HepG2 (cell line): ENCODE measurements around the gene PCSK1. TPM values are rescaled to one million over a fixed set of nuclear protein-coding genes. Genes with fewer than 3 reads are reported as not detected.

Experiments
- ATAD3A ChIP-seq: sonication (generic); formaldehyde crosslinking; IDR thresholded peaks from 2 replicates; pipeline ENCODE4 v1.4.0; 2020; ENCODE audit warnings: missing genetic modification reagents
- BCL6 ChIP-seq: IDR thresholded peaks from 2 replicates; pipeline ENCODE4 v1.6.1; 2016; ENCODE audit warnings: missing genetic modification reagents, missing compliant biosample characterization
- FOXJ3 ChIP-seq: sonication (generic); formaldehyde crosslinking; IDR thresholded peaks from 2 replicates; pipeline ENCODE4 v1.4.0; 2020; ENCODE audit warnings: missing genetic modification reagents, mild to moderate bottlenecking, borderline replicate concordance
- PHF20 ChIP-seq: sonication (generic); formaldehyde crosslinking; IDR thresholded peaks from 2 replicates; pipeline ENCODE4 v1.5.0; 2020; ENCODE audit warnings: mild to moderate bottlenecking, missing genetic modification reagents
- TSC22D2 ChIP-seq: sonication (generic); formaldehyde crosslinking; IDR thresholded peaks from 2 replicates; pipeline ENCODE4 v1.5.1; 2020; ENCODE audit warnings: missing genetic modification reagents, mild to moderate bottlenecking, borderline replicate concordance
- WIZ ChIP-seq: sonication (generic); formaldehyde crosslinking; IDR thresholded peaks from 2 replicates; pipeline ENCODE4 v1.5.1; 2020; ENCODE audit warnings: mild to moderate bottlenecking, missing genetic modification reagents
- XRCC5 ChIP-seq: fragments of 200-400 bp; formaldehyde crosslinking; optimal IDR thresholded peaks from 2 replicates; pipeline ENCODE3; 2017; ENCODE audit warnings: mild to moderate bottlenecking, low read length
- ZBTB43 ChIP-seq: sonication (generic); formaldehyde crosslinking; conservative IDR thresholded peaks from 2 replicates; pipeline ENCODE4 v1.4.0; 2020; ENCODE audit warnings: missing genetic modification reagents
- ZNF382 ChIP-seq: sonication (generic); formaldehyde crosslinking; IDR thresholded peaks from 2 replicates; pipeline ENCODE4 v1.5.0; 2020; ENCODE audit warnings: missing genetic modification reagents, mild to moderate bottlenecking, borderline replicate concordance
- ZNF660 ChIP-seq: sonication (generic); formaldehyde crosslinking; IDR thresholded peaks from 2 replicates; pipeline ENCODE4 v1.5.1; 2020; ENCODE audit warnings: mild to moderate bottlenecking, low read depth, missing genetic modification reagents, borderline replicate concordance
- ZNF766 ChIP-seq: sonication (generic); formaldehyde crosslinking; IDR thresholded peaks from 2 replicates; pipeline ENCODE4 v1.5.0; 2020; ENCODE audit warnings: missing genetic modification reagents, borderline replicate concordance
- ZNF773 ChIP-seq: sonication (generic); formaldehyde crosslinking; IDR thresholded peaks from 2 replicates; pipeline ENCODE4 v1.4.0; 2020; ENCODE audit warnings: missing genetic modification reagents, borderline replicate concordance
- ZNF777 ChIP-seq: sonication (generic); formaldehyde crosslinking; IDR thresholded peaks from 2 replicates; pipeline ENCODE4 v1.4.0; 2020; ENCODE audit warnings: missing genetic modification reagents
- polyA plus RNA-seq, 8 experiments: library from polyadenylated mRNA; depleted of rRNA in 3 of 8; stranded (reverse) in 7 of 8; unstranded in 1 of 8; fragments of >200 nt; fragmentation: Illumina TruSeq in 4 of 8; extraction: Trizol in 4 of 8; gene quantifications; 2 replicates each; pipeline versions ENCODE4 v1.2.1 to v1.2.3, GENCODE V29; 2011 to 2016; ENCODE audit warnings: low read depth in 4 of 8, missing spikeins in 1 of 8, mixed read lengths in 1 of 8; ENCODE audit not compliant: insufficient read depth in 1 of 8
- total RNA-seq, 5 experiments: library from RNA; depleted of rRNA; stranded (reverse); fragments of >200 nt; fragmentation: Illumina TruSeq; extraction: Trizol; gene quantifications; 2 replicates each; pipeline ENCODE4 v1.2.3, GENCODE V29; 2016; ENCODE audit warnings: low read depth in 1 of 5
- TF ChIP-seq, protein P1 (sequence below): sonication (generic); formaldehyde crosslinking; IDR thresholded peaks from 2 replicates; pipeline ENCODE4 v1.4.0; 2020; ENCODE audit warnings: mild to moderate bottlenecking, missing genetic modification reagents
- TF ChIP-seq, protein P2 (sequence below): sonication (generic); formaldehyde crosslinking; IDR thresholded peaks from 2 replicates; pipeline ENCODE4 v1.5.0; 2020; ENCODE audit warnings: missing genetic modification reagents
- TF ChIP-seq, protein P3 (sequence below): sonication (generic); formaldehyde crosslinking; conservative IDR thresholded peaks from 2 replicates; pipeline ENCODE4 v1.4.0; 2020; ENCODE audit warnings: missing genetic modification reagents

PCSK1 gene
- total and polyA plus RNA-seq, 2 of the 13 experiments (the other 11 are each of a cell fraction or from before 2014, with no cell fraction given): not detected

DNA sequence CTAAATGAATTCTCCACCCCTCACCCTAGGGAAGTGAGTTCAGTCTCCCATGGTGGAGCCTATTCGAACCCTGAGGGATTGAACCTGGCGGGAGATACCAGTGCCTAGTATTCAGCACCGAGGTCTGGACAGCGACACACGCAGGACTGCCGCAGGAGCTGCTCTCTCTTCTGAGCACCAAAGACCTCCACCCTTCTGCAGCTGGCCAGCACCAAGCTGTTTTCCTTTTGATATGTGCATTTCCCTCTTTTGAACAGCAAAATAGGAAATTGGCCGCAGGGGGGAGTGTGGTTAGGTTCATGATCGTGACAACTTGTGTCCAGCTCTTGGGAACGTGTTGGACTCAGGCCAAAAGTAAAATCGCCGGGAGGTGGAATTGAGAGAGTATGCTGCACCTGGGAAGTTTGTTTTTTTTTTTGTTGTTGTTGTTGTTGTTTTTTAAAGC is 1.2 kb upstream of the PCSK1 start (continued):
- peak; percentile 69; the same call in 1 of the 2 replicates for TF ChIP-seq ZNF766 (CRISPR knock-in tag)
- TF ChIP-seq ATAD3A: no peak
- peak; percentile 66; the same call in 1 of the 2 replicates for TF ChIP-seq ZNF773 (CRISPR knock-in tag)
- TF ChIP-seq ZBTB43 (CRISPR knock-in tag): no peak; the same call in 1 of the 2 replicates
- TF ChIP-seq ZNF660 (CRISPR knock-in tag): no peak
- 0 out of 2 replicates have a peak, but pooled peaks have one; percentile 20 for TF ChIP-seq ZNF777
- TF ChIP-seq, protein P1, sequence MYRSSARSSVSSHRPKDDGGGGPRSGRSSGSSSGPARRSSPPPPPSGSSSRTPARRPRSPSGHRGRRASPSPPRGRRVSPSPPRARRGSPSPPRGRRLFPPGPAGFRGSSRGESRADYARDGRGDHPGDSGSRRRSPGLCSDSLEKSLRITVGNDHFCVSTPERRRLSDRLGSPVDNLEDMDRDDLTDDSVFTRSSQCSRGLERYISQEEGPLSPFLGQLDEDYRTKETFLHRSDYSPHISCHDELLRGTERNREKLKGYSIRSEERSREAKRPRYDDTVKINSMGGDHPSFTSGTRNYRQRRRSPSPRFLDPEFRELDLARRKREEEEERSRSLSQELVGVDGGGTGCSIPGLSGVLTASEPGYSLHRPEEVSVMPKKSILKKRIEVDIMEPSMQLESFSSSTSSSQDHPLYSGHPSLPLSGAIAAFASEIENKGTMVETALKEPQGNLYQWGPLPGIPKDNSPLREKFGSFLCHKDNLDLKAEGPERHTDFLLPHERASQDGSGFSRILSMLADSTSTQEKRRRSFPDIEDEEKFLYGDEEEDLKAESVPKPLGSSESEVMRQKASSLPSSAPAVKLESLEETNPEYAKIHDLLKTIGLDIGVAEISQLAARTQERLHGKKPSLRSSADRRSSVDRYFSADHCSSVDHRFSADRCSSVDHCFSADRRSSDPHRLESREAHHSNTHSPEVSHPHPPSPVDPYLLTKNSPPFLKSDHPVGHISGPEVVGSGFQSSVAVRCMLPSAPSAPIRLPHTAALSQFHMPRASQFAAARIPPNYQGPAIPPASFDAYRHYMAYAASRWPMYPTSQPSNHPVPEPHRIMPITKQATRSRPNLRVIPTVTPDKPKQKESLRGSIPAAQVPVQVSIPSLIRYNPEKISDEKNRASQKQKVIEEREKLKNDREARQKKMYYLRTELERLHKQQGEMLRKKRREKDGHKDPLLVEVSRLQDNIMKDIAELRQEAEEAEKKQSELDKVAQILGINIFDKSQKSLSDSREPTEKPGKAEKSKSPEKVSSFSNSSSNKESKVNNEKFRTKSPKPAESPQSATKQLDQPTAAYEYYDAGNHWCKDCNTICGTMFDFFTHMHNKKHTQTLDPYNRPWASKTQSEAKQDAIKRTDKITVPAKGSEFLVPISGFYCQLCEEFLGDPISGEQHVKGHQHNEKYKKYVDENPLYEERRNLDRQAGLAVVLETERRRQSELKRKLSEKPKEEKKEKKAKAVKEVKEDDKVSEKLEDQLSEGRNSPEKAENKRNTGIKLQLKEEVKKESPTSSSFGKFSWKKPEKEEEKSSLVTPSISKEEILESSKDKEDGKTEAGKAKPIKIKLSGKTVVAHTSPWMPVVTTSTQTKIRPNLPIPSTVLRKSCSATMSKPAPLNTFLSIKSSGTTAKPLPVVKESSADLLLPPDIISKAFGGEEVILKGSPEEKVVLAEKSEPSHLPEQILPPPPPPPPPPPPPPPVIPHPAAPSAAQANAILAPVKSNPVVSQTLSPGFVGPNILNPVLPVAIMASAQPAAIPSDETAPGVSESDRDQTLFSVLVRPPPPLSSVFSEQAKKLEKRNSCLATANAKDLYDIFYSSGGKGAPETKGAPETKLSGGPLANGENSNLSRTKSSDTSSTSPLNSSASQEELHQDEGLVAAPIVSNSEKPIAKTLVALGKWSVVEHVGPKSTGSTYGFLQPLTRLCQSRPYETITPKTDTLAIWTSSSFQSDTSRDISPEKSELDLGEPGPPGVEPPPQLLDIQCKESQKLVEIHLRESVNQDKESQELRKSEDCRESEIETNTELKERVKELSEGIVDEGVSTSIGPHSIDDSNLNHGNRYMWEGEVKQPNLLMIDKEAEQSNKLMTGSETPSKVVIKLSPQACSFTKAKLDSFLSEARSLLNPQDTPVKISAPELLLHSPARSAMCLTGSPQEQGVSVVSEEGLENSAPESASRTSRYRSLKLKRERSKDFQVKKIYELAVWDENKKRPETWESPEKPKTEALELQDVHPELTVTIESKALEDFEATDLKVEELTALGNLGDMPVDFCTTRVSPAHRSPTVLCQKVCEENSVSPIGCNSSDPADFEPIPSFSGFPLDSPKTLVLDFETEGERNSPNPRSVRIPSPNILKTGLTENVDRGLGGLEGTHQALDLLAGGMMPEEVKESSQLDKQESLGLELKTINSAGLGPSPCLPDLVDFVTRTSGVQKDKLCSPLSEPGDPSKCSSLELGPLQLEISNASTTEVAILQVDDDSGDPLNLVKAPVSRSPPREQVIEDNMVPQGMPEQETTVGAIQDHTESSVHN (CRISPR knock-in tag): no peak
- TF ChIP-seq, protein P2, sequence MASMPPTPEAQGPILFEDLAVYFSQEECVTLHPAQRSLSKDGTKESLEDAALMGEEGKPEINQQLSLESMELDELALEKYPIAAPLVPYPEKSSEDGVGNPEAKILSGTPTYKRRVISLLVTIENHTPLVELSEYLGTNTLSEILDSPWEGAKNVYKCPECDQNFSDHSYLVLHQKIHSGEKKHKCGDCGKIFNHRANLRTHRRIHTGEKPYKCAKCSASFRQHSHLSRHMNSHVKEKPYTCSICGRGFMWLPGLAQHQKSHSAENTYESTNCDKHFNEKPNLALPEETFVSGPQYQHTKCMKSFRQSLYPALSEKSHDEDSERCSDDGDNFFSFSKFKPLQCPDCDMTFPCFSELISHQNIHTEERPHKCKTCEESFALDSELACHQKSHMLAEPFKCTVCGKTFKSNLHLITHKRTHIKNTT (CRISPR knock-in tag): no peak
- no peak for TF ChIP-seq PHF20
- TF ChIP-seq BCL6 (CRISPR knock-in tag): peak; percentile 23; the same call in 1 of the 2 replicates
- TF ChIP-seq, protein P3, sequence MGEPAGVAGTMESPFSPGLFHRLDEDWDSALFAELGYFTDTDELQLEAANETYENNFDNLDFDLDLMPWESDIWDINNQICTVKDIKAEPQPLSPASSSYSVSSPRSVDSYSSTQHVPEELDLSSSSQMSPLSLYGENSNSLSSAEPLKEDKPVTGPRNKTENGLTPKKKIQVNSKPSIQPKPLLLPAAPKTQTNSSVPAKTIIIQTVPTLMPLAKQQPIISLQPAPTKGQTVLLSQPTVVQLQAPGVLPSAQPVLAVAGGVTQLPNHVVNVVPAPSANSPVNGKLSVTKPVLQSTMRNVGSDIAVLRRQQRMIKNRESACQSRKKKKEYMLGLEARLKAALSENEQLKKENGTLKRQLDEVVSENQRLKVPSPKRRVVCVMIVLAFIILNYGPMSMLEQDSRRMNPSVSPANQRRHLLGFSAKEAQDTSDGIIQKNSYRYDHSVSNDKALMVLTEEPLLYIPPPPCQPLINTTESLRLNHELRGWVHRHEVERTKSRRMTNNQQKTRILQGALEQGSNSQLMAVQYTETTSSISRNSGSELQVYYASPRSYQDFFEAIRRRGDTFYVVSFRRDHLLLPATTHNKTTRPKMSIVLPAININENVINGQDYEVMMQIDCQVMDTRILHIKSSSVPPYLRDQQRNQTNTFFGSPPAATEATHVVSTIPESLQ: 0 out of 2 replicates have a peak, but pooled peaks have one; percentile 47
- TF ChIP-seq XRCC5: peak; percentile 44
- peak; percentile 92; the same call in 1 of the 2 replicates for TF ChIP-seq WIZ (CRISPR knock-in tag)
- no peak for TF ChIP-seq FOXJ3 (CRISPR knock-in tag)
- TF ChIP-seq ZNF382 (CRISPR knock-in tag): no peak
- peak; percentile 89; the same call in 1 of the 2 replicates for TF ChIP-seq TSC22D2 (CRISPR knock-in tag)
